ENCODE measurements around the gene FGF12. TPM values are rescaled to one million over a fixed set of nuclear protein-coding genes. Genes with fewer than 3 reads are reported as not detected.

FGF12 gene
- polyA plus RNA-seq, 1 of the 3 experiments (the other 2 are of a cell fraction): 0.30 TPM

DNA sequence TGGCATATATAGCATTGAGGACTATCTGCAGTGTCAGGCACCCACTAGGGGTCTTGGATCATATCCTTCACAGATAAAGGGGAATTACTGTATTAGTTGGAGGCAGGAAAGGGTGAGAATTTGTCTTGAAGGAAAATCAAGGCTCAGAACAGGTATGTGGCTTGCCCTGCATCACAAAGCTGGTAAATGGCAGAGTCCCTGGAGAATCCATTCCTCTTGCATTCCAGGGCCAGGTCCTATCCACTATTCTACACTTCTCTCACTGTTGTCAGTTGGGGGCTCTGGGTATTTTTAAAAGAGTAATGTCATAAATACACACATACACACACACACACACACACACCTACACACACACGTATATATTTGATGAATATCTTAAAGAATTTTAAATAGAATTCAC lies 19.8 kb upstream of the FGF12 start:
- Histone ChIP-seq H3K4me3 (ENCODE audit: low read depth in 2 of 2, low read length in 1 of 2) (no peak overlapping the region), H4K20me1 (ENCODE audit: insufficient read depth) (no peaks in the 10 kb centered on the region), H3K4me1 (ENCODE audit: control insufficient read depth in 1 of 2, insufficient read depth in 2 of 2, low read depth in 1 of 2, low read length in 1 of 2) (no peaks in the 10 kb centered on the region), H3F3A (replicated peaks; ENCODE audit: insufficient read depth) (no peaks in the 10 kb centered on the region), H3K4me2 (no peak overlapping the region), H2AFZ (ENCODE audit: low read depth) (no peak overlapping the region), H3K27ac (ENCODE audit: low read depth in 2 of 2, low read length in 1 of 2) (no peak overlapping the region), H3K79me2 (ENCODE audit: insufficient read depth) (no peaks in the 10 kb centered on the region), H3K9ac (no peak overlapping the region), H3K9me2 (no peaks in the 10 kb centered on the region), H3K36me3 (replicated peaks in 1 of 2; ENCODE audit: control insufficient read depth in 1 of 2, insufficient read depth in 2 of 2, low read length in 1 of 2) (no peaks in the 10 kb centered on the region), H3K9me3 (no peaks in the 10 kb centered on the region), H3K27me3 (ENCODE audit: insufficient read depth) (no peaks in the 10 kb centered on the region)
- CTCF ChIA-PET: no interaction called here
- no peak for DNase-seq
- WGBS (ENCODE audit: low lambda C conversion rate): 0% methylated on average over 1 of the region's 1 CpG
- TF ChIP-seq EZH2phosphoT487 (IDR thresholded peaks at IDR 0.05; ENCODE audit: borderline replicate concordance, low read depth): no peak
- TF ChIP-seq NFIC (IDR thresholded peaks at IDR 0.05; ENCODE audit: borderline replicate concordance): no peak
- TF ChIP-seq YY1 (IDR thresholded peaks at IDR 0.05; ENCODE audit: low read depth): no peak
- TF ChIP-seq SMC3 (IDR thresholded peaks at IDR 0.05; ENCODE audit: low read depth, low read length): no peak
- no peak for TF ChIP-seq FOXM1 (IDR thresholded peaks at IDR 0.05; ENCODE audit: low read depth)
- no peak for TF ChIP-seq RAD21 (IDR thresholded peaks at IDR 0.05; ENCODE audit: low read length)
- TF ChIP-seq FOXJ3 (CRISPR knock-in tag; IDR thresholded peaks at IDR 0.05): no peak
- no peak for TF ChIP-seq JUND (IDR thresholded peaks at IDR 0.05)
- TF ChIP-seq, protein P1, sequence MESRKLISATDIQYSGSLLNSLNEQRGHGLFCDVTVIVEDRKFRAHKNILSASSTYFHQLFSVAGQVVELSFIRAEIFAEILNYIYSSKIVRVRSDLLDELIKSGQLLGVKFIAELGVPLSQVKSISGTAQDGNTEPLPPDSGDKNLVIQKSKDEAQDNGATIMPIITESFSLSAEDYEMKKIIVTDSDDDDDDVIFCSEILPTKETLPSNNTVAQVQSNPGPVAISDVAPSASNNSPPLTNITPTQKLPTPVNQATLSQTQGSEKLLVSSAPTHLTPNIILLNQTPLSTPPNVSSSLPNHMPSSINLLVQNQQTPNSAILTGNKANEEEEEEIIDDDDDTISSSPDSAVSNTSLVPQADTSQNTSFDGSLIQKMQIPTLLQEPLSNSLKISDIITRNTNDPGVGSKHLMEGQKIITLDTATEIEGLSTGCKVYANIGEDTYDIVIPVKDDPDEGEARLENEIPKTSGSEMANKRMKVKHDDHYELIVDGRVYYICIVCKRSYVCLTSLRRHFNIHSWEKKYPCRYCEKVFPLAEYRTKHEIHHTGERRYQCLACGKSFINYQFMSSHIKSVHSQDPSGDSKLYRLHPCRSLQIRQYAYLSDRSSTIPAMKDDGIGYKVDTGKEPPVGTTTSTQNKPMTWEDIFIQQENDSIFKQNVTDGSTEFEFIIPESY (IDR thresholded peaks at IDR 0.05; ENCODE audit: borderline replicate concordance, low read depth): no peak
- TF ChIP-seq, protein P2, sequence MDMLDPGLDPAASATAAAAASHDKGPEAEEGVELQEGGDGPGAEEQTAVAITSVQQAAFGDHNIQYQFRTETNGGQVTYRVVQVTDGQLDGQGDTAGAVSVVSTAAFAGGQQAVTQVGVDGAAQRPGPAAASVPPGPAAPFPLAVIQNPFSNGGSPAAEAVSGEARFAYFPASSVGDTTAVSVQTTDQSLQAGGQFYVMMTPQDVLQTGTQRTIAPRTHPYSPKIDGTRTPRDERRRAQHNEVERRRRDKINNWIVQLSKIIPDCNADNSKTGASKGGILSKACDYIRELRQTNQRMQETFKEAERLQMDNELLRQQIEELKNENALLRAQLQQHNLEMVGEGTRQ (IDR thresholded peaks at IDR 0.05; ENCODE audit: borderline replicate concordance, low read depth, low read length): no peak
- TF ChIP-seq MXI1 (IDR thresholded peaks at IDR 0.05; ENCODE audit: low read depth, low read length): no peak
- TF ChIP-seq GATA2 (CRISPR knock-in tag; IDR thresholded peaks at IDR 0.05): no peak
- TF ChIP-seq POLR2AphosphoS5 (IDR thresholded peaks at IDR 0.05; ENCODE audit: low read depth, low read length): no peak
- no peak for TF ChIP-seq RXRA (IDR thresholded peaks at IDR 0.05; ENCODE audit: borderline replicate concordance, low read depth)
- TF ChIP-seq, protein P3, sequence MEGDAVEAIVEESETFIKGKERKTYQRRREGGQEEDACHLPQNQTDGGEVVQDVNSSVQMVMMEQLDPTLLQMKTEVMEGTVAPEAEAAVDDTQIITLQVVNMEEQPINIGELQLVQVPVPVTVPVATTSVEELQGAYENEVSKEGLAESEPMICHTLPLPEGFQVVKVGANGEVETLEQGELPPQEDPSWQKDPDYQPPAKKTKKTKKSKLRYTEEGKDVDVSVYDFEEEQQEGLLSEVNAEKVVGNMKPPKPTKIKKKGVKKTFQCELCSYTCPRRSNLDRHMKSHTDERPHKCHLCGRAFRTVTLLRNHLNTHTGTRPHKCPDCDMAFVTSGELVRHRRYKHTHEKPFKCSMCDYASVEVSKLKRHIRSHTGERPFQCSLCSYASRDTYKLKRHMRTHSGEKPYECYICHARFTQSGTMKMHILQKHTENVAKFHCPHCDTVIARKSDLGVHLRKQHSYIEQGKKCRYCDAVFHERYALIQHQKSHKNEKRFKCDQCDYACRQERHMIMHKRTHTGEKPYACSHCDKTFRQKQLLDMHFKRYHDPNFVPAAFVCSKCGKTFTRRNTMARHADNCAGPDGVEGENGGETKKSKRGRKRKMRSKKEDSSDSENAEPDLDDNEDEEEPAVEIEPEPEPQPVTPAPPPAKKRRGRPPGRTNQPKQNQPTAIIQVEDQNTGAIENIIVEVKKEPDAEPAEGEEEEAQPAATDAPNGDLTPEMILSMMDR (IDR thresholded peaks at IDR 0.05): no peak
- no peak for TF ChIP-seq RFX5 (IDR thresholded peaks at IDR 0.05; ENCODE audit: low read length)
- POLR2A ChIA-PET: no interaction called here
